Suppressor macrophage treated with lipopolysaccharide for 4 hours (primary cell): ENCODE results near the gene CFAP99.
A peak's percentile ranks its signal among the peaks of the same experiment; 100 is the strongest.

Experiments used
- DNase-seq: peaks from one replicate; pipeline ENCODE4 v3.0.0-alpha.2; 2020

The CFAP99 gene

GRCh38 chr4:2478229-2478628, 59.5 kb downstream of the CFAP99 start:
- DNase-seq = no peak

- DNase-seq = no peak
Observed at GRCh38 chr4:2480649-2481048, 61.9 kb downstream of the CFAP99 start.

GRCh38 chr4:2482192-2482591, 63.4 kb downstream of the CFAP99 start:
- DNase-seq = no peak

GRCh38 chr4:2482693-2483092, 63.9 kb downstream of the CFAP99 start:
- DNase-seq = no peak

- no peak for DNase-seq
Observed at GRCh38 chr4:2483237-2483636, 64.5 kb downstream of the CFAP99 start.

GRCh38 chr4:2484185-2484584, 65.4 kb downstream of the CFAP99 start:
- DNase-seq = no peak

GRCh38 chr4:2484993-2485392, 66.2 kb downstream of the CFAP99 start:
- peak; percentile 93 for DNase-seq

GRCh38 chr4:2485956-2486355, 67.2 kb downstream of the CFAP99 start:
- peak; percentile 40 for DNase-seq

- DNase-seq = no peak
Observed at GRCh38 chr4:2486981-2487380, 68.2 kb downstream of the CFAP99 start.

GRCh38 chr4:2487632-2488031, 68.9 kb downstream of the CFAP99 start:
- DNase-seq = peak; percentile 65

GRCh38 chr4:2489081-2489805, 70.5 kb downstream of the CFAP99 start:
- no peak for DNase-seq

GRCh38 chr4:2489841-2490552, 71.2 kb downstream of the CFAP99 start:
- DNase-seq = peak; percentile 63

- no peak for DNase-seq
Observed at GRCh38 chr4:2492970-2493369, 74.2 kb downstream of the CFAP99 start.

GRCh38 chr4:2494992-2495391, 76.2 kb downstream of the CFAP99 start:
- DNase-seq = no peak

GRCh38 chr4:2497324-2497723, 78.6 kb downstream of the CFAP99 start:
- no peak for DNase-seq

GRCh38 chr4:2497931-2498330, 79.2 kb downstream of the CFAP99 start:
- DNase-seq = peak; percentile 92

GRCh38 chr4:2500547-2500946, 81.8 kb downstream of the CFAP99 start:
- no peak for DNase-seq

- DNase-seq = no peak
Observed at GRCh38 chr4:2501034-2501594, 82.4 kb downstream of the CFAP99 start.

GRCh38 chr4:2503809-2504208, 85.1 kb downstream of the CFAP99 start:
- DNase-seq = no peak

- DNase-seq = no peak
Observed at GRCh38 chr4:2507259-2507658, 88.5 kb downstream of the CFAP99 start.

- no peak for DNase-seq
Observed at GRCh38 chr4:2507855-2508254, 89.1 kb downstream of the CFAP99 start.

GRCh38 chr4:2510351-2511259, 91.8 kb downstream of the CFAP99 start:
- DNase-seq = no peak

GRCh38 chr4:2511645-2512131, 92.9 kb downstream of the CFAP99 start:
- no peak for DNase-seq
